Panc1 (cell line): ENCODE measurements around the gene SERPINA4. TPM values are rescaled to one million over a fixed set of nuclear protein-coding genes. Genes with fewer than 3 reads are reported as not detected.

Experiments
- ATAC-seq: fragments of 200-7000 bp; cut with Tn5 transposase; 2 replicates; pipeline ENCODE4 v1.9.1; 2020; ENCODE audit warnings: mild to moderate bottlenecking, moderate library complexity
- BruUV-seq: library from RNA; stranded (reverse); fragments of 400-500 nt; replicated peaks from 2 replicates; lab custom pipeline; 2021; lab: Mats Ljungman, UMichigan
- CTCF ChIA-PET: fragments of 300-600 bp; sonication (Branson Sonifier 250); formaldehyde crosslinking; loops from one replicate; lab custom pipeline; 2022; ENCODE audit warnings: antibody characterized with exemption; lab: Charles Lee
- POLR2A ChIA-PET: fragments of 300-600 bp; sonication (Branson Sonifier 250); formaldehyde crosslinking; loops from one replicate; lab custom pipeline; 2022; ENCODE audit warnings: antibody characterized with exemption; lab: Charles Lee
- DNase-seq: peaks from one replicate; pipeline ENCODE4 v3.0.0-alpha.2; 2010; ENCODE audit warnings: low read depth, low spot score
- H3K27ac ChIP-seq: 2 replicates; pipeline ENCODE4 v1.5.1; 2011; ENCODE audit warnings: mild to moderate bottlenecking, low read length, inconsistent platforms
- H3K27me3 ChIP-seq: fragments of 200-500 bp; sonication (Bioruptor generic); 2 replicates; pipeline ENCODE4 v1.6.0; 2014; ENCODE audit warnings: low read length, inconsistent platforms; ENCODE audit not compliant: control insufficient read depth, insufficient read depth
- H3K36me3 ChIP-seq: fragments of 200-500 bp; sonication (Bioruptor generic); 2 replicates; pipeline ENCODE4 v1.5.1; 2014; ENCODE audit warnings: inconsistent platforms, mild to moderate bottlenecking, low read length, moderate library complexity; ENCODE audit not compliant: control insufficient read depth, insufficient read depth
- H3K4me1 ChIP-seq: 2 replicates; pipeline ENCODE4 v1.5.1; 2011; ENCODE audit warnings: inconsistent platforms, mild to moderate bottlenecking, low read length, moderate library complexity; ENCODE audit not compliant: control insufficient read depth, insufficient read depth
- H3K4me3 ChIP-seq, 2 experiments: 2 replicates each; pipeline ENCODE4 v1.5.1; 2011 to 2012; ENCODE audit warnings: low read depth in 2 of 2, low read length in 2 of 2, mild to moderate bottlenecking in 2 of 2, inconsistent platforms in 1 of 2, moderate library complexity in 1 of 2
- H3K9me3 ChIP-seq: fragments of 200-500 bp; sonication (Bioruptor generic); 2 replicates; pipeline ENCODE4 v1.5.1; 2014; ENCODE audit warnings: low read depth, mild to moderate bottlenecking, inconsistent platforms, low read length, moderate library complexity; ENCODE audit not compliant: control insufficient read depth, insufficient read depth
- CTCF ChIP-seq: fragments of 450-650 bp; IDR thresholded peaks from 2 replicates; pipeline ENCODE4 v1.5.1; 2017; ENCODE audit warnings: mild to moderate bottlenecking
- POLR2AphosphoS5 ChIP-seq: IDR thresholded peaks from 2 replicates; pipeline ENCODE4 v1.6.1; 2012; ENCODE audit warnings: mild to moderate bottlenecking, low read depth, low read length, moderate library complexity
- REST ChIP-seq, 2 experiments: IDR thresholded peaks; 2 replicates each; pipeline ENCODE4 v1.6.1; 2011 to 2012; ENCODE audit warnings: low read depth in 2 of 2, control low read depth in 1 of 2, low read length in 1 of 2, mild to moderate bottlenecking in 1 of 2, moderate library complexity in 1 of 2; ENCODE audit not compliant: insufficient read depth in 1 of 2
- SIN3A ChIP-seq: IDR thresholded peaks from 2 replicates; pipeline ENCODE4 v1.6.1; 2012; ENCODE audit warnings: low read depth, mild to moderate bottlenecking, low read length, moderate library complexity, borderline replicate concordance; ENCODE audit not compliant: insufficient read depth
- TCF7L2 ChIP-seq: IDR thresholded peaks from 2 replicates; pipeline ENCODE4 v1.6.1; 2011; ENCODE audit warnings: mild to moderate bottlenecking, low read depth, low read length, inconsistent platforms
- in situ Hi-C: cut with HindIII; loops from 2 replicates; pipeline ENCODE4 v1.10.0; 2016; ENCODE audit warnings: low sequenced_read_pairs, low pct_unique_long_range_greater_than_20kb
- intact Hi-C: fragments of 100-400 bp; cut with micrococcal nuclease; formaldehyde crosslinking; loops from one replicate; pipeline ENCODE4 v1.10.0; 2022; ENCODE audit not compliant: unreplicated experiment
- total RNA-seq: library from RNA; stranded (reverse); gene quantifications from one replicate; pipeline ENCODE4 v1.2.1, GENCODE V29; 2021; ENCODE audit not compliant: unreplicated experiment

Gene SERPINA4
- total RNA-seq, 1 experiment from 2014 or later: 0.10 TPM

- Histone ChIP-seq H3K4me3 (no peak overlapping the region), H3K36me3 (no peaks in the 10 kb centered on the region), H3K9me3 (no peaks in the 10 kb centered on the region), H3K27me3 (no peaks in the 10 kb centered on the region), H3K27ac (no peak overlapping the region), H3K4me1 (no peaks in the 10 kb centered on the region)
- TF ChIP-seq CTCF: no peak
- TF ChIP-seq POLR2AphosphoS5: no peak
- no peak for TF ChIP-seq TCF7L2
- no peak for TF ChIP-seq REST (IDR thresholded peaks at IDR 0.05; ENCODE audit: insufficient read depth in 1 of 2, low read depth in 2 of 2, low read length in 1 of 2)
- no peak for TF ChIP-seq SIN3A
- intact Hi-C loops (no loop called here), in situ Hi-C loops (no loop called here)
- no TSS peak for BruUV-seq
- DNase-seq: no peak
- CTCF ChIA-PET: interaction anchor here (0.6 kb wide), 1 partner anchor 65 kb away, joined by 3 read pairs; the partner anchor contains the start of gene SERPINA9
- no peak for ATAC-seq
- POLR2A ChIA-PET: no interaction called here
Observed at GRCh38 chr14:94541234-94541975, 19.8 kb upstream of the SERPINA4 start.

DNA sequence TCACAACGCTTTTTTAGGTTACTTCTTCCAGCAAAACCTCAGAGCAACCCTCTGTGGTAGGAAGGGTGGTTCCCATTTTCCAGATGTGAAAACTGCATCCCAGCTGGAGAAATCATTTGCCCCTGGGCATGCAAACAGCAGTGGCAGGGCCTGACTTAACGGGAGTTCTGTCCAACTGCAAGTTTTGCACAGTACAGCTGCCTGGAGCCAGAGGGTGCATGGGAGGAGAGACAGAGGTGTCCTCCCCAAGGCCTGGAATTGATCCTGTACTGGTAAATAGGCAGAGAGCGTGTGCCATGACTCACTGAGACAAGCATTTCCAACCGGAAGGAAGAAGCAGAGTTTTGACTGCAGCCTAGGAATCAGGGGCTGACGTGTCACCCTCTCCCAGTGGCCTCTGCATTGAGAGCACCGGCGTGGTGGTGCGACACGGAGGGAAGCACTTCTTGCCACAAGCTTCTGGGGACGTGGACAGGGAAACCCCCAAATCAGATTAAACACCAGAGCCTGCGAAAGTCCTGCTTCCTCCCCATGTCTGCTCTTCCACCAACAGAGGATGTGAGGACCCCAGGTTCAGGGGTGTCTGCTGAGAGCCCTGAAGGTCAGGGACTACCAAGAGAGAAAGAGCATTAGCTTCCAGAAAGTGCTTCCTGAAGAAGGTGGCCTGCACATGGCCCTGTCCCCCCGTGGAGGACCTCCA, 19.0 kb upstream of the SERPINA4 start:
- POLR2A ChIA-PET: no interaction called here
- no TSS peak for BruUV-seq
- in situ Hi-C loops: no loop called here

More for the DNA sequence above, 19.0 kb upstream of the SERPINA4 start:
- TF ChIP-seq POLR2AphosphoS5 (no peak), SIN3A (no peak), REST (IDR thresholded peaks at IDR 0.05; ENCODE audit: insufficient read depth in 1 of 2, low read depth in 2 of 2, low read length in 1 of 2) (no peak), CTCF (no peak)
- no peaks in the 10 kb centered on the region for H3K36me3 ChIP-seq
- no peak overlapping the region for H3K27ac ChIP-seq
- CTCF ChIA-PET: no interaction called here
- no peaks in the 10 kb centered on the region for H3K9me3 ChIP-seq
- H3K27me3 ChIP-seq: no peaks in the 10 kb centered on the region
- intact Hi-C loops: no loop called here
- no peaks in the 10 kb centered on the region for H3K4me1 ChIP-seq
- H3K4me3 ChIP-seq: no peak overlapping the region
- DNase-seq: no peak
- ATAC-seq: no peak
